Inferior parietal cortex (tissue), 1 donor: ENCODE results near the gene MGST3.
"Not testable (repeated sequence)": the region's sequence is repeated elsewhere in the genome, so short reads cannot be mapped to it uniquely, and the experiment has no call there.

Experiments
- DNase-seq: peaks from one replicate; pipeline ENCODE4 v3.0.0-alpha.2; 2016; ENCODE audit errors: extremely low spot score

The MGST3 gene

DNA sequence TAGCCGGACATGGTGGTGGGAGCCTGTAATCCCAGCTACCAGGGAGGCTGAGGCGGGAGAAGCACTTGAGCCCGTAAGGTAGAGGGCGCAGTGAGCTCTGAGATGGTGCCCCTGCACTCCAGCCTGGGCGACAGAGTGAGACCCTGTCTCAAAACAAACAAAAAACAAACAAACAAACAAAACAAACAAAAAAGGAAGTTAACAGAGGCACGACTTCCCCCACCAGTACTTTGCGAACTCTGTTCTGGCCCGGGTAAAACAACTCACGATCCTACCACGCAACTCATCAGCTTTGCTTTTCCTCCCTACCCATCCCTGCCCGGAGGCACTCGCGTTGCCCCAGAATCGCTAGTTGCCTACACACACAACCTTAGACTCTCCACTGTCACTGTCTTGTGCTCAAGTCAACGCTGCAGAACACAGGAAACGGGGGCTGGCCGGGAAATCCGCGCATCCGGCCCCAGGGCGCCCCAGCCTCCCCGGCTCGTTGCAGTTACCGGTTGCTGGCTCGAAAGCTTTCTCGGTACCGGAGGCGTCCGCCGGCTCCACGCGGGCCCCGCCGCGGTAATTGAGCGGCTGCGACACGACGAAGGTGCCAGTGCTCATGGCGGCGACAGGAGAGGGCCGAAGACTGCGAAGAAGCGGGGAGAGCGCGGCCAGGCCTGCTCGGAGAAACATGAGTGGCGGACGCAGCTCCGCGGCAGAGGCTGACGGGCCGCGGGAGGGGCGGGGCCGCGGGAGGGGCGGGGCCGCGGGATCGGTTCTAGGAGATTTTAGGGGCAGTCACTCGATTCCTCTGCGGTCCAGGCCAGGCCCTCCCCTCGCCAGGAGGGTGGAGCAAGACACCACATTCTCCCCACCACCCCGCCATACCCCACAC is 67.1 kb downstream of the MGST3 start, which contains the start of gene ALDH9A1:
TSS of gene ALDH9A1 (minus strand) at position 682 of the 880 bp plus-strand sequence. CDS start at position 678, 4 bp downstream.
- peak; percentile 82 for DNase-seq

DNA sequence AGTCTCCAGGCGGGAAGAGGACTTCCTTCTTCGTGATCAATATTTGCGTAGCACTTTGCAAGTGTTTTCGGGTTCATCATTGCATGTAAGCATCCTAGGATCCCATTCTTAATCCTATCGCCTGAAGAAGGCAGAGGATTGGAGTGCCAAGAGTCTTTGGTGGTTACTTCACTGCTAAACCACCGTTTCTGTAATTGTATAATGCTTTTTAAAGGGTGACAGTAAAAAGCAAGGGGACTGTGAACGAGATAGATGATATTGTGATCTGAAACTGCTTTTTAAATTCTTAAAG is 67.7 kb downstream of the MGST3 start:
- DNase-seq, result no peak

DNA sequence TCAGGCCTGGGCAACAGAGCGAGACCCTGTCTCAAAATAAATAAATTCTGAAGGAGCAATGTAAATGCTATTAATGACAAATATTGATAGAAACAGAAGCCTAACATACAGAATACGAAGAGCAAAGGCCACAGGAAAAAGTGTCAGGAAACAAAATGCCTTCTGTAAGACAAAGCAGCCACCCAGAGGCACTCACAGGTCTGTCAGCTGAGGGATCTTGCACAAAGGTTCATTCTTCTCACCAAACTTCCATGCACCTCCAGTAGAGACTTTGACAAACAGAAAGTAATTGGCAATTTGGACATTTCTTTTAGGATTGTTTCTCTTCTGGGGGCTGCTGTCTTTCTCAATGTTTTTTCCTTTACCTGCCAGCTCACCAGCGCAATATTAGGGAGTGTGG is 68.5 kb downstream of the MGST3 start:
- no peak for DNase-seq

GRCh38 chr1:165701922-165702321 is 70.9 kb downstream of the MGST3 start:
- DNase-seq, result not testable (repeated sequence)

DNA sequence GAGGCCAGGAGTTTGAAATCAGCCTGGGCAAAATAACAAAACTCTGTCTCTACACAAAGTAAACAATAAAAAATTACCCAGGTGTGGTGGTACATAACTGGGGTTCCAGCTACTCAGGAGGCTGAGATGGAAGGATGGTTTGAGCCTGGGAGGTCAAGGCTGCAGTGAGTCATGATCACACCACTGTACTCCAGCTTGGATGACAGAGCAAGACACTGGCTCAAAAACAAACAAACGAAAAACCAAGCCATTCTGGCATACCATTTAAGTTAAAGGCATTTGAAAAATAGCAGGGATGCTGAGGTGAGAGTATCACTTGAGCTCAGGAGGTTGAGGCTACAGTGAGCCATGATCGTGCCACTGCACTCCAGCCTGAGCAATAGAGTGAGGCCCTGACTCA is 72.6 kb downstream of the MGST3 start:
- DNase-seq, result no peak
